A549 (cell line): ENCODE results near the gene PTPN23. TPM values are rescaled to one million over a fixed set of nuclear protein-coding genes. Genes with fewer than 3 reads are reported as not detected.

ENCODE experiments used
- ATAC-seq, 2 experiments: fragments of 200-7000 bp in 1 of 2; fragments of >200 bp in 1 of 2; cut with Nextera tagmentation in 1 of 2; cut with Tn5 transposase in 1 of 2; 3 replicates each; pipeline versions ENCODE4 v1.8.0 to v1.9.1; 2018 to 2020; ENCODE audit warnings: mild to moderate bottlenecking in 1 of 2, moderate library complexity in 1 of 2
- CTCF ChIA-PET: fragments of 300-600 bp; sonication (Branson Sonifier 250); formaldehyde crosslinking; extraction: SDS; loops from one replicate; lab custom pipeline; 2021; ENCODE audit warnings: antibody characterized with exemption, inconsistent platforms; lab: Yijun Ruan, JAX
- POLR2A ChIA-PET: fragments of 350-600 bp; formaldehyde crosslinking; extraction: SDS; loops from one replicate; lab custom pipeline; 2021; ENCODE audit warnings: antibody characterized with exemption, inconsistent platforms; lab: Yijun Ruan, JAX
- DNase-seq, 2 experiments: peaks; one replicate each; pipeline versions ENCODE4 v3.0.0 to v3.0.0-alpha.2; 2011 to 2016; ENCODE audit warnings: low read depth in 1 of 2, low spot score in 1 of 2
- FAIRE-seq: peaks from 2 replicates; lab custom pipeline; 2011; peaks lifted over from hg19 to GRCh38; lab: Jason Lieb, UNC
- H3K27ac ChIP-seq, 2 experiments: fragments of >200 bp; sonication (Bioruptor Twin); formaldehyde crosslinking; 3 replicates each; pipeline ENCODE4 v1.5.1; 2016 to 2017
- H3K4me1 ChIP-seq: fragments of >200 bp; sonication (Bioruptor Twin); formaldehyde crosslinking; 3 replicates; pipeline ENCODE4 v1.6.1; 2016
- H3K4me2 ChIP-seq: fragments of >200 bp; sonication (Bioruptor Twin); formaldehyde crosslinking; 3 replicates; pipeline ENCODE4 v1.6.1; 2016
- H3K4me3 ChIP-seq: fragments of >200 bp; sonication (Bioruptor Twin); formaldehyde crosslinking; 3 replicates; pipeline ENCODE4 v1.5.1; 2016
- H3K9me3 ChIP-seq: fragments of >200 bp; sonication (Bioruptor Twin); formaldehyde crosslinking; 3 replicates; pipeline ENCODE4 v1.6.1; 2016
- ATOH8 ChIP-seq: fragments of 250-450 bp; sonication (Bioruptor Pico); IDR thresholded peaks from 2 replicates; pipeline ENCODE4 v1.5.0; 2020; ENCODE audit warnings: low read depth, mild to moderate bottlenecking, moderate library complexity
- CBX2 ChIP-seq: fragments of 200-600 bp; sonication (generic); IDR thresholded peaks from 2 replicates; pipeline ENCODE4 v1.6.1; 2016; ENCODE audit warnings: low read depth, mild to moderate bottlenecking, borderline replicate concordance
- EHF ChIP-seq: fragments of 250-450 bp; sonication (Bioruptor Pico); IDR thresholded peaks from 2 replicates; pipeline ENCODE4 v1.5.0; 2020; ENCODE audit warnings: mild to moderate bottlenecking
- HDAC2 ChIP-seq: fragments of 200-600 bp; sonication (generic); IDR thresholded peaks from 2 replicates; pipeline ENCODE4 v1.6.1; 2016
- JUNB ChIP-seq: fragments of >200 bp; sonication (Bioruptor Twin); formaldehyde crosslinking; IDR thresholded peaks from 2 replicates; pipeline ENCODE4 v1.6.1; 2016
- KDM1A ChIP-seq: fragments of 200-600 bp; sonication (generic); IDR thresholded peaks from 2 replicates; pipeline ENCODE4 v1.6.1; 2016; ENCODE audit warnings: low read depth, mild to moderate bottlenecking
- KDM5A ChIP-seq: fragments of 200-600 bp; sonication (generic); IDR thresholded peaks from 2 replicates; pipeline ENCODE4 v1.6.1; 2016; ENCODE audit warnings: antibody characterized with exemption, mild to moderate bottlenecking
- MAZ ChIP-seq: fragments of 150-350 bp; IDR thresholded peaks from 2 replicates; pipeline ENCODE4 v1.6.1; 2014; ENCODE audit warnings: antibody characterized with exemption, low read depth, low read length, borderline replicate concordance
- MYC ChIP-seq: IDR thresholded peaks from 2 replicates; pipeline ENCODE4 v1.6.1; 2012; ENCODE audit warnings: mild to moderate bottlenecking, inconsistent platforms, low read length, improper control_type of control experiment, borderline replicate concordance
- NFE2L2 ChIP-seq: fragments of 150-350 bp; conservative IDR thresholded peaks from 2 replicates; pipeline ENCODE4 v1.6.1; 2014; ENCODE audit warnings: low read length
- NPAS2 ChIP-seq: fragments of 250-450 bp; sonication (Bioruptor Pico); IDR thresholded peaks from 2 replicates; pipeline ENCODE4 v1.8.0; 2022; ENCODE audit warnings: mild to moderate bottlenecking, moderate library complexity, borderline replicate concordance
- NR3C1 ChIP-seq: fragments of >200 bp; sonication (Bioruptor Twin); formaldehyde crosslinking; IDR thresholded peaks from 3 replicates; pipeline ENCODE4 v1.6.1; 2017
- PBX3 ChIP-seq: IDR thresholded peaks from 2 replicates; pipeline ENCODE4 v1.6.1; 2012
- POLR2AphosphoS2 ChIP-seq: conservative IDR thresholded peaks from 2 replicates; pipeline ENCODE4 v1.6.1; 2012; ENCODE audit warnings: low read length, improper control_type of control experiment, inconsistent platforms
- RAD21 ChIP-seq, 2 experiments: fragments of >200 bp in 1 of 2; sonication (Bioruptor Twin) in 1 of 2; formaldehyde crosslinking in 1 of 2; IDR thresholded peaks in 1 of 2; conservative IDR thresholded peaks in 1 of 2; 2 replicates in 1 of 2; 3 replicates in 1 of 2; pipeline ENCODE4 v1.6.1; 2012 to 2018; ENCODE audit warnings: inconsistent platforms in 1 of 2
- RARB ChIP-seq: fragments of 250-450 bp; sonication (Bioruptor Pico); IDR thresholded peaks from 2 replicates; pipeline ENCODE4 v1.8.0; 2021; ENCODE audit warnings: mild to moderate bottlenecking, moderate library complexity
- REST ChIP-seq: fragments of 200-600 bp; sonication (generic); IDR thresholded peaks from 2 replicates; pipeline ENCODE4 v1.6.1; 2016; ENCODE audit warnings: antibody characterized with exemption, mild to moderate bottlenecking, moderate library complexity
- RNF2 ChIP-seq: fragments of 200-600 bp; sonication (generic); IDR thresholded peaks from 2 replicates; pipeline ENCODE4 v1.6.1; 2016; ENCODE audit warnings: low read depth, mild to moderate bottlenecking, antibody characterized with exemption, moderate library complexity, borderline replicate concordance
- SREBF2 ChIP-seq: fragments of 450-650 bp; IDR thresholded peaks from 2 replicates; pipeline ENCODE4 v1.6.1; 2014; ENCODE audit warnings: mild to moderate bottlenecking, moderate library complexity
- TFCP2L1 ChIP-seq: fragments of 250-450 bp; sonication (Bioruptor Pico); IDR thresholded peaks from 2 replicates; pipeline ENCODE4 v1.5.0; 2021; ENCODE audit warnings: mild to moderate bottlenecking
- TP53 ChIP-seq: fragments of 250-450 bp; sonication (Bioruptor Pico); IDR thresholded peaks from 2 replicates; pipeline ENCODE4 v1.5.0; 2021; ENCODE audit warnings: mild to moderate bottlenecking, moderate library complexity
- ZC3H11A ChIP-seq: fragments of 450-650 bp; IDR thresholded peaks from 2 replicates; pipeline ENCODE4 v1.6.1; 2014; ENCODE audit warnings: antibody characterized with exemption, mild to moderate bottlenecking
- WGBS: methylation state at CpG from one replicate; pipeline ENCODE4 v1.1.6; 2017; ENCODE audit errors: missing lambda C conversion rate; 5-methylcytosine and 5-hydroxymethylcytosine counted together
- polyA plus RNA-seq, 4 experiments: library from polyadenylated mRNA; depleted of rRNA in 3 of 4; stranded (reverse); fragments of >200 nt; fragmentation: RNase III in 1 of 4; extraction: RNeasy Plus Mini Kit Qiagen cat#74134 plus additional on column Dnase treatment in 1 of 4; gene quantifications; 2 replicates in 3 of 4; 3 replicates in 1 of 4; pipeline ENCODE4 v1.2.3, GENCODE V29; 2011 to 2017

The PTPN23 gene
- polyA plus RNA-seq, 2 of the 4 experiments (the other 2 are of a cell fraction) = 1.5 to 16.8 TPM

GRCh38 chr3:47433796-47434195, 53.0 kb downstream of the PTPN23 start:
- ChIA-PET POLR2A (no interaction called here), CTCF (interaction anchor here (1.6 to 2.8 kb wide), 3 partner anchors 10 to 15 kb away, joined by 4 to 7 read pairs (median 6); no protein-coding TSS in a partner anchor)
- FAIRE-seq (no peak), ATAC-seq (no peak), DNase-seq (no peak)
- no peak overlapping the region for H3K4me2 ChIP-seq
- no peaks in the 10 kb centered on the region for H3K4me1 ChIP-seq
- no peaks in the 10 kb centered on the region for H3K9me3 ChIP-seq
- H3K27ac ChIP-seq = no peak overlapping the region
- WGBS = 96% methylated on average over 3 of the region's 3 CpGs
- H3K4me3 ChIP-seq = no peak overlapping the region
- TF ChIP-seq PBX3 = no peak
- no peak for TF ChIP-seq REST
- no peak for TF ChIP-seq TFCP2L1 (CRISPR knock-in tag)
- TF ChIP-seq MYC = no peak
- TF ChIP-seq HDAC2 = no peak
- TF ChIP-seq SREBF2 = no peak
- TF ChIP-seq TP53 (CRISPR knock-in tag) = no peak
- no peak for TF ChIP-seq JUNB
- no peak for TF ChIP-seq KDM5A
- TF ChIP-seq, all 56 proteins: peak for 0

- no peak overlapping the region for H3K27ac ChIP-seq
- H3K9me3 ChIP-seq = no peaks in the 10 kb centered on the region
- DNase-seq (no peak), FAIRE-seq (no peak), ATAC-seq (no peak)
- TF ChIP-seq KDM1A (no peak), RNF2 (no peak), REST (no peak), EHF (CRISPR knock-in tag) (no peak)
- ChIA-PET POLR2A (interaction anchor here (0.7 kb wide), 1 partner anchor 8 kb away, joined by 4 read pairs; no protein-coding TSS in a partner anchor), CTCF (interaction anchor here (1.9 to 2.8 kb wide), 2 partner anchors 9 to 13 kb away, joined by 7 to 11 read pairs; no protein-coding TSS in a partner anchor)
- no peaks in the 10 kb centered on the region for H3K4me1 ChIP-seq
- H3K4me2 ChIP-seq = no peak overlapping the region
- 91% methylated on average over 3 of the region's 4 CpGs for WGBS
- no peak overlapping the region for H3K4me3 ChIP-seq
Observed at GRCh38 chr3:47434849-47435248, 54.0 kb downstream of the PTPN23 start.

GRCh38 chr3:47436180-47436579, 55.4 kb downstream of the PTPN23 start:
- Histone ChIP-seq H3K4me3 (no peak overlapping the region), H3K4me1 (no peaks in the 10 kb centered on the region), H3K27ac (no peak overlapping the region), H3K9me3 (no peaks in the 10 kb centered on the region), H3K4me2 (no peak overlapping the region)
- CTCF ChIA-PET = interaction anchor here (1.9 kb wide), 1 partner anchor 15 kb away, joined by 11 read pairs; no protein-coding TSS in a partner anchor
- POLR2A ChIA-PET = no interaction called here
- no peak for FAIRE-seq
- ATAC-seq = no peak
- TF ChIP-seq CBX2 (no peak), TFCP2L1 (CRISPR knock-in tag) (no peak), NR3C1 (no peak), ZC3H11A (no peak), RARB (no peak), NFE2L2 (no peak), POLR2AphosphoS2 (no peak), NPAS2 (CRISPR knock-in tag) (no peak), ATOH8 (CRISPR knock-in tag) (no peak), RAD21 (conservative IDR thresholded peaks at IDR 0.05 in 1 of 2, IDR thresholded peaks at IDR 0.05 in 1 of 2) (no peak), MAZ (no peak), PBX3 (no peak)
- 97% methylated on average over 5 of the region's 5 CpGs for WGBS
- DNase-seq = no peak
